B cell (primary cell): Measurements from ENCODE around the gene EXOC7. TPM values are rescaled to one million over a fixed set of nuclear protein-coding genes. Genes with fewer than 3 reads are reported as not detected.

Source experiments
- ATAC-seq: fragments of 200-7000 bp; cut with Tn5 transposase; one replicate; pipeline ENCODE4 v1.10.0; 2021; ENCODE audit warnings: low read depth, mild to moderate bottlenecking, moderate number of reproducible peaks, moderate library complexity
- CTCF ChIA-PET: fragments of 350-600 bp; sonication (Branson Sonifier 250); formaldehyde crosslinking; loops from one replicate; lab custom pipeline; 2021; ENCODE audit warnings: antibody characterized with exemption, inconsistent platforms; lab: Charles Lee
- POLR2A ChIA-PET: fragments of 350-600 bp; sonication (Branson Sonifier 250); formaldehyde crosslinking; loops from one replicate; lab custom pipeline; 2021; ENCODE audit warnings: antibody characterized with exemption; lab: Charles Lee
- DNase-seq: peaks from one replicate; pipeline ENCODE4 v3.0.0; 2013
- H2AFZ ChIP-seq: 2 replicates; pipeline ENCODE4 v1.6.1; 2012; ENCODE audit warnings: mild to moderate bottlenecking, low read depth, low read length; ENCODE audit not compliant: insufficient read depth, poor library complexity, severe bottlenecking
- H3K27ac ChIP-seq, 2 donors: 1 replicate in 1 of 2; 2 replicates in 1 of 2; pipeline ENCODE4 v1.5.1; 2012 to 2013; ENCODE audit warnings: low read length in 2 of 2, mild to moderate bottlenecking in 2 of 2, moderate library complexity in 1 of 2
- H3K27me3 ChIP-seq, 4 experiments: fragments of 200-600 bp in 1 of 4; sonication (generic) in 1 of 4; replicated peaks in 1 of 4; 1 replicate in 2 of 4; 2 replicates in 2 of 4; pipeline versions ENCODE4 v1.6.1 to v1.7.0; 2013 to 2016; ENCODE audit warnings: low read length in 3 of 4, mild to moderate bottlenecking in 2 of 4, mixed read lengths in 1 of 4, moderate library complexity in 1 of 4; ENCODE audit not compliant: insufficient read depth in 4 of 4, control insufficient read depth in 3 of 4; ENCODE audit errors: control extremely low read depth in 1 of 4
- H3K36me3 ChIP-seq, 2 experiments: replicated peaks in 1 of 2; 1 replicate in 1 of 2; 2 replicates in 1 of 2; pipeline versions ENCODE4 v1.6.1 to v1.7.1; 2013; ENCODE audit warnings: low read length in 1 of 2; ENCODE audit not compliant: insufficient read depth in 2 of 2, control insufficient read depth in 1 of 2; ENCODE audit errors: control extremely low read depth in 1 of 2, extremely low read depth in 1 of 2
- H3K4me1 ChIP-seq, 2 donors: fragments of 200-600 bp in 1 of 2; sonication (generic) in 1 of 2; 1 replicate in 1 of 2; 2 replicates in 1 of 2; pipeline versions ENCODE4 v1.5.1 to v1.6.1; 2013 to 2017; ENCODE audit warnings: low read length in 2 of 2; ENCODE audit not compliant: control insufficient read depth in 2 of 2, insufficient read depth in 2 of 2
- H3K4me2 ChIP-seq: replicated peaks from 2 replicates; pipeline ENCODE3; 2012; ENCODE audit warnings: mild to moderate bottlenecking, low read depth, low read length; ENCODE audit not compliant: poor library complexity, severe bottlenecking
- H3K4me3 ChIP-seq, 5 experiments: fragments of 200-600 bp in 1 of 5; sonication (generic) in 1 of 5; 1 replicate in 3 of 5; 2 replicates in 2 of 5; pipeline versions ENCODE4 v1.5.1 to v1.7.0; 2011 to 2016; ENCODE audit warnings: low read length in 4 of 5, mild to moderate bottlenecking in 4 of 5, low read depth in 2 of 5, control low read depth in 1 of 5, moderate library complexity in 1 of 5; ENCODE audit not compliant: insufficient read depth in 1 of 5; ENCODE audit errors: control extremely low read depth in 1 of 5, extremely low read depth in 1 of 5
- H3K79me2 ChIP-seq: fragments of 200-600 bp; sonication (generic); one replicate; pipeline ENCODE4 v1.6.0; 2016; ENCODE audit warnings: low read length; ENCODE audit not compliant: control insufficient read depth, insufficient read depth
- H3K9ac ChIP-seq: fragments of 200-600 bp; sonication (generic); 2 replicates; pipeline ENCODE4 v1.6.1; 2017; ENCODE audit warnings: mild to moderate bottlenecking, low read length, moderate library complexity
- H3K9me3 ChIP-seq, 3 donors: one replicate each; pipeline versions ENCODE4 v1.6.1 to v1.7.1; 2013; ENCODE audit warnings: low read length in 2 of 3; ENCODE audit not compliant: control insufficient read depth in 2 of 3, insufficient read depth in 1 of 3; ENCODE audit errors: control extremely low read depth in 1 of 3
- H4K20me1 ChIP-seq: 2 replicates; pipeline ENCODE4 v1.6.0; 2012; ENCODE audit warnings: mild to moderate bottlenecking, low read length; ENCODE audit not compliant: insufficient read depth, control insufficient read depth, poor library complexity, severe bottlenecking
- H3K27ac Mint-ChIP-seq: one replicate; pipeline ENCODE4 v1.8.0; 2021; ENCODE audit warnings: mixed read lengths
- H3K27me3 Mint-ChIP-seq: one replicate; pipeline ENCODE4 v1.8.0; 2021; ENCODE audit warnings: mixed read lengths
- H3K4me1 Mint-ChIP-seq: one replicate; pipeline ENCODE4 v1.8.0; 2021; ENCODE audit warnings: mixed read lengths
- H3K4me3 Mint-ChIP-seq: one replicate; pipeline ENCODE4 v1.8.0; 2021; ENCODE audit warnings: mixed read lengths
- H3K9me3 Mint-ChIP-seq: one replicate; pipeline ENCODE4 v1.8.0; 2022; ENCODE audit warnings: mixed read lengths; ENCODE audit not compliant: insufficient read depth
- EZH2 ChIP-seq: IDR thresholded peaks from 2 replicates; pipeline ENCODE4 v1.6.1; 2012; ENCODE audit warnings: borderline replicate concordance, low read depth, mild to moderate bottlenecking, moderate library complexity, low read length; ENCODE audit not compliant: insufficient read depth, poor library complexity, severe bottlenecking
- WGBS: methylation state at CpG from one replicate; pipeline ENCODE4 v1.1.5; 2013; ENCODE audit warnings: missing lambda C conversion rate; ENCODE audit not compliant: insufficient coverage; 5-methylcytosine and 5-hydroxymethylcytosine counted together
- intact Hi-C: fragments of 100-400 bp; cut with micrococcal nuclease; formaldehyde crosslinking; loops from one replicate; pipeline ENCODE4 v1.10.0; 2022
- polyA plus RNA-seq: library from polyadenylated mRNA; depleted of rRNA; stranded (reverse); fragments of >200 nt; gene quantifications from 2 replicates; pipeline ENCODE4 v1.2.3, GENCODE V29; 2012
- total RNA-seq, 2 donors: library from RNA; stranded (reverse); fragments of 120-200 nt in 1 of 2; gene quantifications; 1 replicate in 1 of 2; 2 replicates in 1 of 2; pipeline versions ENCODE4 v1.2.3 to v1.2.4, GENCODE V29; 2013 to 2022
- TF ChIP-seq, protein P1 (sequence below): fragments of 200-600 bp; IDR thresholded peaks from one replicate; pipeline ENCODE4 v1.8.0; 2022; ENCODE audit warnings: antibody characterized with exemption, mild to moderate bottlenecking

EXOC7 gene
- total and polyA plus RNA-seq, 2 donors (not counting 1 experiment from before 2014, with no cell fraction given), result 105 to 194 TPM

- no peak overlapping the region for H3K4me3 Mint-ChIP-seq
- ChIA-PET CTCF (interaction anchor here (0.8 kb wide), 1 partner anchor 267 kb away, joined by 3 read pairs; no protein-coding TSS in a partner anchor), POLR2A (no interaction called here)
- Histone ChIP-seq H3K36me3 (no peaks in the 10 kb centered on the region), H2AFZ (no peak overlapping the region), H4K20me1 (no peaks in the 10 kb centered on the region), H3K4me3 (no peak overlapping the region), H3K9me3 (no peaks in the 10 kb centered on the region), H3K27ac (no peak overlapping the region), H3K9ac (no peak overlapping the region), H3K27me3 (peaks cover 0 to 2% (median 0%) of the 10 kb centered on the region in 4 experiments), H3K4me2 (no peak overlapping the region), H3K79me2 (no peaks in the 10 kb centered on the region), H3K4me1 (peaks cover 8 to 9% of the 10 kb centered on the region in 2 donors)
- H3K27me3 Mint-ChIP-seq, result no peaks in the 10 kb centered on the region
- TF ChIP-seq EZH2, result no peak
- TF ChIP-seq, protein P1, sequence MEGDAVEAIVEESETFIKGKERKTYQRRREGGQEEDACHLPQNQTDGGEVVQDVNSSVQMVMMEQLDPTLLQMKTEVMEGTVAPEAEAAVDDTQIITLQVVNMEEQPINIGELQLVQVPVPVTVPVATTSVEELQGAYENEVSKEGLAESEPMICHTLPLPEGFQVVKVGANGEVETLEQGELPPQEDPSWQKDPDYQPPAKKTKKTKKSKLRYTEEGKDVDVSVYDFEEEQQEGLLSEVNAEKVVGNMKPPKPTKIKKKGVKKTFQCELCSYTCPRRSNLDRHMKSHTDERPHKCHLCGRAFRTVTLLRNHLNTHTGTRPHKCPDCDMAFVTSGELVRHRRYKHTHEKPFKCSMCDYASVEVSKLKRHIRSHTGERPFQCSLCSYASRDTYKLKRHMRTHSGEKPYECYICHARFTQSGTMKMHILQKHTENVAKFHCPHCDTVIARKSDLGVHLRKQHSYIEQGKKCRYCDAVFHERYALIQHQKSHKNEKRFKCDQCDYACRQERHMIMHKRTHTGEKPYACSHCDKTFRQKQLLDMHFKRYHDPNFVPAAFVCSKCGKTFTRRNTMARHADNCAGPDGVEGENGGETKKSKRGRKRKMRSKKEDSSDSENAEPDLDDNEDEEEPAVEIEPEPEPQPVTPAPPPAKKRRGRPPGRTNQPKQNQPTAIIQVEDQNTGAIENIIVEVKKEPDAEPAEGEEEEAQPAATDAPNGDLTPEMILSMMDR, result no peak
- DNase-seq (no peak), ATAC-seq (no peak)
- intact Hi-C loops, result no loop called here
- no peak overlapping the region for H3K27ac Mint-ChIP-seq
- peaks cover 8% of the 10 kb centered on the region for H3K4me1 Mint-ChIP-seq
- 100% methylated on average over 4 of the region's 5 CpGs for WGBS
- no peaks in the 10 kb centered on the region for H3K9me3 Mint-ChIP-seq
These were observed 70.8 kb downstream of the EXOC7 start for GRCh38 chr17:76032780-76033108.

DNA sequence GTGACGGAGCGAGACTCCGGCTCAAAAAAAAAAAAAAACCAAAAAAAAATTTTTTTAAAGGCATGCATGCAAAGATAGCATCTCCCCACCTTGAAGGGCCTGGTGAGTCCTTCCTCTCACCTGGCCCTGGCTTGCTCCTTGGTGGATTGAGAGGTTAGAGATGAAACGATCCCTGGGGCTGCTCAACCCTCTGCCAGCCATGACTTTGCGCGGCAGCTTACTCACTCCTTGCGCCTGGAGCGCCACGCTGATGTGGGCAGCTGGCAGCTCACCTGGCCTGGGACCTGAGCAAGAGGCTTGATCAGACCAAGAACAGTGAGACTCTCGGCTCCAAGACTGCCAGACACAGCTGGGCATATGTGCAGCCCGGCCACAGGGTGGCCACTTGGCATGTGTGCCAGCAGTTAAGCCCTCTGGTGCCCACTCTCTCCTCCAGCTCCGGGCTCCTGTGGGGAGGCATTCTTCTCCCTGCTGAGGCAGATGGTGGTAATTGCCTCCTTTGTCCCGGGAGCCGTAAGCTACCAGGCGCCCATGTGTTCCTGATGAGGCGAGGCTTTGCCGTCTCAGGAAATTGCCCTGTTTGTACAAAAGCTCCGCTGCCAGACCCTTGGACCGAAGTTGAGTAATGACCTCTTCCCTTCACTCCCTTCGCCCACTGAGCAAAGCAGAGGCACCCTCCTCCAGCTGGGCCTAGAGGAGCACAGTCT lies 71.4 kb downstream of the EXOC7 start:
- Histone ChIP-seq H3K27me3 (peaks cover 0 to 2% (median 0%) of the 10 kb centered on the region in 4 experiments), H3K9me3 (no peaks in the 10 kb centered on the region), H3K79me2 (no peaks in the 10 kb centered on the region), H3K4me3 (no peak overlapping the region), H3K9ac (no peak overlapping the region), H2AFZ (no peak overlapping the region), H3K4me2 (no peak overlapping the region), H3K36me3 (no peaks in the 10 kb centered on the region), H4K20me1 (no peaks in the 10 kb centered on the region), H3K27ac (no peak overlapping the region), H3K4me1 (peaks cover 8 to 9% of the 10 kb centered on the region in 2 donors)
- ChIA-PET POLR2A (interaction anchor here (0.7 kb wide), 1 partner anchor 358 kb away, joined by 4 read pairs; no protein-coding TSS in a partner anchor), CTCF (interaction anchor here (0.7 to 0.8 kb wide), 2 partner anchors 17 to 267 kb away, joined by 3 to 5 read pairs; no protein-coding TSS in a partner anchor)
- over 99% methylated on average over 16 of the region's 20 CpGs for WGBS
- H3K27me3 Mint-ChIP-seq, result no peaks in the 10 kb centered on the region
- intact Hi-C loops, result no loop called here
- TF ChIP-seq, protein P1, result no peak
- TF ChIP-seq EZH2, result no peak
- H3K4me3 Mint-ChIP-seq, result no peak overlapping the region
- peaks cover 8% of the 10 kb centered on the region for H3K4me1 Mint-ChIP-seq
- H3K9me3 Mint-ChIP-seq, result no peaks in the 10 kb centered on the region
- ATAC-seq, result no peak
- H3K27ac Mint-ChIP-seq, result no peak overlapping the region
- DNase-seq, result no peak
